ENCODE measurements around the gene SPEF1.

The SPEF1 gene

GRCh38 chr20:3800878-3801260, 19.6 kb upstream of the SPEF1 start:
- no peak for TF ChIP-seq CTCF (IDR thresholded peaks at IDR 0.05; ENCODE audit: low read depth, low read length)
- H3K4me3 ChIP-seq (replicated peaks in 1 of 2; ENCODE audit: low read depth in 2 of 2, low read length in 2 of 2): no peak overlapping the region
- no peak for DNase-seq (ENCODE audit: low read depth in 2 of 2)

- DNase-seq (ENCODE audit: low read depth in 2 of 2): no peak
- no peak for TF ChIP-seq CTCF (IDR thresholded peaks at IDR 0.05; ENCODE audit: low read depth, low read length)
- H3K4me3 ChIP-seq (replicated peaks in 1 of 2; ENCODE audit: low read depth in 2 of 2, low read length in 2 of 2): no peak overlapping the region
Measured at GRCh38 chr20:3800256-3800877, 19.1 kb upstream of the SPEF1 start.

GRCh38 chr20:3798908-3799248, 17.6 kb upstream of the SPEF1 start:
- DNase-seq (ENCODE audit: low read depth in 2 of 2): no peak
- no peak for TF ChIP-seq CTCF (IDR thresholded peaks at IDR 0.05; ENCODE audit: low read depth, low read length)
- peak overlapping the region in 1 of 2 donors; percentile 83 for H3K4me3 ChIP-seq (replicated peaks in 1 of 2; ENCODE audit: low read depth in 2 of 2, low read length in 2 of 2)

- no peak for TF ChIP-seq CTCF (IDR thresholded peaks at IDR 0.05; ENCODE audit: low read depth, low read length)
- H3K4me3 ChIP-seq (replicated peaks in 1 of 2; ENCODE audit: low read depth in 2 of 2, low read length in 2 of 2): peak overlapping the region; percentile 77 to 83
- no peak for DNase-seq (ENCODE audit: low read depth in 2 of 2)
Measured at GRCh38 chr20:3798373-3798768, 17.1 kb upstream of the SPEF1 start.

GRCh38 chr20:3797592-3798372, 16.5 kb upstream of the SPEF1 start:
- DNase-seq (ENCODE audit: low read depth in 2 of 2): no peak
- peak overlapping the region; percentile 77 to 83 for H3K4me3 ChIP-seq (replicated peaks in 1 of 2; ENCODE audit: low read depth in 2 of 2, low read length in 2 of 2)
- no peak for TF ChIP-seq CTCF (IDR thresholded peaks at IDR 0.05; ENCODE audit: low read depth, low read length)

GRCh38 chr20:3797226-3797545, 15.9 kb upstream of the SPEF1 start:
- no peak for TF ChIP-seq CTCF (IDR thresholded peaks at IDR 0.05; ENCODE audit: low read depth, low read length)
- peak overlapping the region; percentile 77 to 83 for H3K4me3 ChIP-seq (replicated peaks in 1 of 2; ENCODE audit: low read depth in 2 of 2, low read length in 2 of 2)
- DNase-seq (ENCODE audit: low read depth in 2 of 2): no peak

Measured in cardiac fibroblast (primary cell).